HG03558 (cell line): ENCODE data around the gene BARHL1.

Source experiments
- ATAC-seq: cut with Tn5 transposase; IDR thresholded peaks from one replicate; pipeline ENCODE4 v1.9.1; 2021; ENCODE audit warnings: moderate number of reproducible peaks; ENCODE audit not compliant: unreplicated experiment; ENCODE audit errors: extremely low read depth

The BARHL1 gene

GRCh38 chr9:132582276-132582785 lies at the start of gene BARHL1:
TSS of gene BARHL1 (plus strand) at chr9:132582606. CDS start at chr9:132582798, 192 bp downstream.
- no peak for ATAC-seq

DNA sequence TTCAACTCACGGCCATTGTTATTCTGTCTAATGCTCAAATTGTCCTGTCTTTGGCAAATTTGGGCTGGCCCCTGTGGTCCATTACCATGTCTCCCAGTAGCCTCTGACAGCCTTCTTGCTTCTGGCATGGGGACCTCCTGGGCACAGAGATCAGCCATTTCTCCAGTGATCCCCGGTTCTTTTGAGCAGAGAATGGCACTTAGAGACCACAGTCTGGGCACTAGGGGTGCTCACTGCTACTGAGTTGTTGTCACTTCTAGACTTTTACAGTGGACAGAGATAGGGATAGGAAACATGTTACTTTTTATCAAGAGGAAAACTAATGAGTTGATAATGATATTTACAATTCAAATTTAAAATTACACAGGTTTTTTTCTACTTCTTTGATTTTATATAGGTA lies 47.6 kb upstream of the BARHL1 start:
- no peak for ATAC-seq

DNA sequence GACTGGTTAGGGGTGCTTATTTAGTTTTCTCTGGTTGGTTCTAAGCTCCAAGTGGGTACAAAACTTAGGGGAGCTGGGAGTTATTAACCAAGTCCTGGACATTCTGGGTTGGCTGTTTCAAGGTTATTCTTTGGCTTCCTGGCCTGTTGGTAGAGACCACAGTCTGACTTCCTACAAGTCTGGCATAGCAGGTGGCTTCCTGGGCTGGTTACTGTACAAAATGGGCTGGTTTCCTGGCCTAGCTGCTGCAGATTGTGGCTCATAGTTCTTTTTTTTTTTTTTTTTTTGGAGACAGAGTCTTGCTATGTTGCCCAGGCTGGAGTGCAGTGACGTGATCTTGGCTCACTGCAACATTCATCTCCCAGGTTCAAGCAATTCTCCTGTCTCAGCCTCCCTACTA lies 46.3 kb upstream of the BARHL1 start:
- no peak for ATAC-seq

- no peak for ATAC-seq
Measured at GRCh38 chr9:132537352-132537751, 45.1 kb upstream of the BARHL1 start.

GRCh38 chr9:132538071-132538470 lies 44.3 kb upstream of the BARHL1 start:
- no peak for ATAC-seq

- ATAC-seq: no peak
Measured at GRCh38 chr9:132539096-132539495, 43.3 kb upstream of the BARHL1 start.

DNA sequence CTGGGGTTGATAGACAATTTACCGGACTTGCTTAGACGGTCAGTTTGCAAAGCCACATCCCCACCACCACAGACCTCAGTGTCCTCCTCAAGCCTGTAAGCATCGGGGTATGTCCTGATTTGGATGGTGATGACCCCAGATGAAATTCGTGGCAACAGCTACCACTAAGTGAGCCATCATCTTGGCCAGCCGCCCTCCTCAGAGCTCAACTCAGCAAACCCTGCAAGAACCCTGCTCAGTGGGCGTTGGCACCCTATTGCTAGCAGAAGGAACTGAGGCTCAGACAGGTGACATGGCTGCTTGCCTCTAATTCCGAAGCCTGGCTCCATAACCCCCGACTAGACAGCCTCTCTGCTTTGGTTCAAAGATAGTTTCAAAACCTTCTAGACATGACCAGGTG lies 41.4 kb upstream of the BARHL1 start:
- ATAC-seq: no peak

- ATAC-seq: no peak
Measured at GRCh38 chr9:132541870-132542830, 40.3 kb upstream of the BARHL1 start.

GRCh38 chr9:132543251-132543650 lies 39.2 kb upstream of the BARHL1 start:
- no peak for ATAC-seq

GRCh38 chr9:132543960-132544359 lies 38.4 kb upstream of the BARHL1 start:
- no peak for ATAC-seq

DNA sequence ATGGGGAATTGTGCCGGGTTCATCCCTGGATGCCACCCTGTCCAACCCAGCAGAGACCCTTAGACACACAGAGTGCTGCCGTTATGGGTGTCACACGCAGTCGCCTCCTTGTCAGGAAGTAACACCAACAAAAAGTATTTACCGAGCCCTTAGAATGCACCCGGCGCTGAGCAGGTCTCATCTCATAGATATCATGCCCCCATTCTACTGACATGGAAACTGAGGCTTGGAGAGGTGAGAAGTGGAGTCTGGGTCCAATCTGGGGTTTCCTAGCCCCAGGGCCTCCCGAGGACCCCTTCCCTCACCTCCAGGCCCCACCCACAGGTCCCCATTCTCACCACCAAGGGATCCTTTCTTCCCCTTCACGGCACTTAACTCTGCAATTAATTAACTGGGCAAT lies 36.8 kb upstream of the BARHL1 start:
- ATAC-seq: no peak

DNA sequence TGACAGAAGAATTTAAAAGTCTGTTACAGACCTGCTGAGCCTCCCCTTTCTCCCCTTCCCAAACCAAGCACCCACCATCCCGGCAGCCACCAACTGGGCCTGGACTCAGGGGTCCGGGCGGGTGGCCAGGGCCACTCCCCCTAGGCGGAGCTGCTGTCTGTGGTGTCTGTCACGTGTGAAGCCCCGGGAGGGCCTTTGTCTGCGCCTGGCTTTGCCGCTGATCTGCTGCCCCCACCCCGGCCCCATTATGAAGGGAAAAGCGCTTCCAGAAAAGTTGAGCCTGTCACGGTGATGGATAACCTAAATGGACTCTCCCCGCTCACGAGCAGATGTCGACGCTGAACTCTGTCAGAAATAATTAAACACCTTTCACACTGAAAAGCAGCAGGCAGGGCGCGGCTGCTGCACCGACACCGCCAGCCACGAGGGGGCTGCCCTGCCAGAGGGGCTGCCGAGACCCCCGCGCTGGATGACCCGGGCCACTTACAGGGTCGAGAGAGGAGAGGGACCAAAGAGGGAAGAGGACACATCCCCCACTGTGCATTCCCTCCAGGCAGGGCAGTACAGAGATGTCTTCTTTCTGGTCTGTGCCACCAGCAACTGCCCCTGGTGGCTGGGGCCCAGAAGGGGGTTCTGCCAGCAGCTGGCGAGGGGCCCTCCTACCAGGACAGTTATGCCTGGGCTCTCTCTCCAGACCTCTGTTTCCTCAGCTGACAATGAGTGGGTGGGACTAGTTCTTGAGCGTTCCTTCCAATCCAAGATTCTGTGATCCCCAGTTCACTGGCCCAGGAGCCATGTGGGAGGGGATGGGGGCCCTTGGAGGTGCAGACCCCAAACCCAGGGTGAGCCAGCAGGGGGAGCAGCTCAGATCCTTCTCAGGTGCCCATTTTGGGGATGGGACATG lies 36.0 kb upstream of the BARHL1 start:
- no peak for ATAC-seq

GRCh38 chr9:132547052-132547431 lies 35.4 kb upstream of the BARHL1 start:
- ATAC-seq: no peak

- no peak for ATAC-seq
Measured at GRCh38 chr9:132547436-132547835, 35.0 kb upstream of the BARHL1 start.

GRCh38 chr9:132547976-132548730 lies 34.3 kb upstream of the BARHL1 start:
- no peak for ATAC-seq

- no peak for ATAC-seq
Measured at GRCh38 chr9:132548751-132549640, 33.4 kb upstream of the BARHL1 start.

- ATAC-seq: no peak
Measured at GRCh38 chr9:132551556-132551955, 30.9 kb upstream of the BARHL1 start.

DNA sequence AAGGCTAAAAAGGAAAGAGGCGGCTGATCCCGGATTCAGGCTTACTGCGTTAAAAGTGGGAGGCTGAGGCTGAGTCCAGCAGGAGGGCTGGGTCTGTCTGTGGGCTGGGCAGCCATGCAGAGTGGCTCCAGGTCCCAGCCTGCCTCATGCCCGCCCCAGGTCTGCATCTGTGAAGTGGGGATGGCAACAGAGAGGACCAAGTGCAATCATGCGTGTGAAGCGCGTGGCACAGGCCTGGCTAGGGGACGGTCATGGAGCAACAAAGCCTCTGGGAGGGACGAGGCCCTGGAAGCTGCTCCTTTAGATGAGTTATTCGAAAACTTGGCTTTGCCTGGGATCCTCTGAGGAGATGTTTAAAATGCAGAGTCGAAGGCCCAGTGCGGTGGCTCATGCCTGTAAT lies 30.4 kb upstream of the BARHL1 start:
- no peak for ATAC-seq

DNA sequence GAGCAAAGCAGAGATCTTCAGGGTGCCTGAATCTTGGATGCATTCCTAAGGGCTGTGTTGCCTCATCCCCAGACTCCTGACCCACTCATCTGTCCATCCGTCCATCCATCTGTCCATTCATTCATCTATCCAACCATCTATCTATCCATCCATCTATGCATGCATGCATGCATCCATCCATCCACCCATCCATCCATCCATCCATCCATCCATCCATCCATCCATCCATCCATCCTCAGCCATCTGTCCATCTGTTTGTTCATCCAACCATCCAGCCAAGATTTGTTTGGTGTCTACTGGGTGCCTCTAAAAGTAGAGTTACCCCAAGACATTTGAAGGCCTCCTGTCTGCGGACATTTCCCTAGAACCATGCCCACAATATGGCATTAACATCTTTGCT lies 27.7 kb upstream of the BARHL1 start:
- ATAC-seq: no peak
